SK-N-SH (cell line): Measurements from ENCODE around the gene MTREX. TPM values are rescaled to one million over a fixed set of nuclear protein-coding genes. Genes with fewer than 3 reads are reported as not detected.

ENCODE experiments used
- CTCF ChIA-PET: fragments of 300-600, 350-600 bp; formaldehyde crosslinking; extraction: SDS; loops from one replicate; lab custom pipeline; 2021; lab: Yijun Ruan, JAX
- POLR2A ChIA-PET: fragments of 350-600 bp; sonication (Branson Sonifier 250); formaldehyde crosslinking; extraction: SDS; loops from one replicate; lab custom pipeline; 2020; ENCODE audit warnings: antibody characterized with exemption, inconsistent platforms; lab: Yijun Ruan, JAX
- DNase-seq: peaks from one replicate; pipeline ENCODE4 v3.0.0; 2012
- H2AFZ ChIP-seq: fragments of 200-600 bp; sonication (generic); 2 replicates; pipeline ENCODE4 v1.8.1; 2016; ENCODE audit warnings: antibody characterized with exemption, mild to moderate bottlenecking, low read depth
- H3F3A ChIP-seq: fragments of 200-600 bp; sonication (generic); replicated peaks from 2 replicates; pipeline ENCODE3; 2016; ENCODE audit warnings: antibody characterized with exemption, mild to moderate bottlenecking; ENCODE audit not compliant: insufficient read depth
- H3K27ac ChIP-seq, 2 experiments: fragments of 200-500 bp in 1 of 2; fragments of 200-600 bp in 1 of 2; sonication (Bioruptor generic) in 1 of 2; sonication (generic), shearing (Covaris generic) in 1 of 2; 2 replicates each; pipeline versions ENCODE4 v1.5.1 to v1.6.1; 2014 to 2016; ENCODE audit warnings: low read depth in 2 of 2, inconsistent platforms in 1 of 2, low read length in 1 of 2, mild to moderate bottlenecking in 1 of 2, mixed read lengths in 1 of 2
- H3K27me3 ChIP-seq: fragments of 200-600 bp; sonication (generic), shearing (Covaris generic); 2 replicates; pipeline ENCODE4 v1.6.1; 2016; ENCODE audit warnings: mixed run types; ENCODE audit not compliant: insufficient read depth
- H3K36me3 ChIP-seq, 2 experiments: fragments of 200-500 bp in 1 of 2; fragments of 200-600 bp in 1 of 2; sonication (Bioruptor generic) in 1 of 2; sonication (generic) in 1 of 2; replicated peaks in 1 of 2; 2 replicates each; pipeline versions ENCODE3 to v1.5.1; 2014 to 2016; ENCODE audit warnings: low read length in 1 of 2, mild to moderate bottlenecking in 1 of 2; ENCODE audit not compliant: insufficient read depth in 2 of 2, control insufficient read depth in 1 of 2
- H3K4me1 ChIP-seq, 2 experiments: fragments of 200-500 bp in 1 of 2; fragments of 200-600 bp in 1 of 2; sonication (Bioruptor generic) in 1 of 2; sonication (generic), shearing (Covaris generic) in 1 of 2; 2 replicates each; pipeline versions ENCODE4 v1.5.1 to v1.6.1; 2014 to 2016; ENCODE audit warnings: low read depth in 1 of 2, low read length in 1 of 2, mixed run types in 1 of 2; ENCODE audit not compliant: insufficient read depth in 2 of 2, control insufficient read depth in 1 of 2
- H3K4me2 ChIP-seq: fragments of 200-600 bp; sonication (generic), shearing (Covaris generic); 2 replicates; pipeline ENCODE4 v1.6.1; 2017; ENCODE audit warnings: mixed run types
- H3K4me3 ChIP-seq, 2 experiments: fragments of 200-500 bp in 1 of 2; fragments of 200-600 bp in 1 of 2; sonication (Bioruptor generic) in 1 of 2; sonication (generic), shearing (Covaris generic) in 1 of 2; 2 replicates each; pipeline versions ENCODE4 v1.5.1 to v1.8.1; 2014 to 2016; ENCODE audit warnings: low read depth in 2 of 2, inconsistent platforms in 1 of 2, low read length in 1 of 2, mild to moderate bottlenecking in 1 of 2, mixed read lengths in 1 of 2, moderate library complexity in 1 of 2
- H3K79me2 ChIP-seq: fragments of 200-600 bp; sonication (generic); 2 replicates; pipeline ENCODE4 v1.8.1; 2017; ENCODE audit warnings: mild to moderate bottlenecking; ENCODE audit not compliant: insufficient read depth
- H3K9ac ChIP-seq: fragments of 200-600 bp; sonication (generic); 2 replicates; pipeline ENCODE4 v1.6.1; 2017; ENCODE audit warnings: mixed run types
- H3K9me2 ChIP-seq: fragments of 200-600 bp; sonication (generic); 2 replicates; pipeline ENCODE4 v1.6.1; 2017; ENCODE audit warnings: mixed run types
- H3K9me3 ChIP-seq: fragments of 200-600 bp; sonication (generic); 2 replicates; pipeline ENCODE4 v1.6.1; 2017; ENCODE audit warnings: mixed run types, mild to moderate bottlenecking, moderate library complexity
- H4K20me1 ChIP-seq: fragments of 200-600 bp; sonication (generic); 2 replicates; pipeline ENCODE4 v1.6.1; 2017; ENCODE audit warnings: mild to moderate bottlenecking, mixed run types; ENCODE audit not compliant: insufficient read depth
- CHD2 ChIP-seq: fragments of 150-350 bp; IDR thresholded peaks from 2 replicates; pipeline ENCODE4 v1.6.1; 2018; ENCODE audit warnings: low read length; ENCODE audit not compliant: partially characterized antibody
- FOXJ3 ChIP-seq: sonication (generic); formaldehyde crosslinking; IDR thresholded peaks from 2 replicates; pipeline ENCODE4 v1.5.1; 2020; ENCODE audit warnings: mild to moderate bottlenecking, missing genetic modification reagents
- JUND ChIP-seq: IDR thresholded peaks from 2 replicates; pipeline ENCODE4 v1.4.0; 2012
- MEF2A ChIP-seq: IDR thresholded peaks from 2 replicates; pipeline ENCODE4 v1.4.0; 2012; ENCODE audit warnings: low read depth, borderline replicate concordance
- MXI1 ChIP-seq: IDR thresholded peaks from 2 replicates; pipeline ENCODE4 v1.6.1; 2012; ENCODE audit warnings: mild to moderate bottlenecking, low read depth, low read length, improper control_type of control experiment
- POLR2AphosphoS5 ChIP-seq: IDR thresholded peaks from 2 replicates; pipeline ENCODE4 v1.6.1; 2012; ENCODE audit warnings: low read depth, low read length
- RAD21 ChIP-seq: IDR thresholded peaks from 2 replicates; pipeline ENCODE4 v1.6.1; 2012; ENCODE audit warnings: mild to moderate bottlenecking, low read length
- RXRA ChIP-seq: IDR thresholded peaks from 2 replicates; pipeline ENCODE4 v1.4.0; 2012; ENCODE audit warnings: low read depth, mild to moderate bottlenecking, borderline replicate concordance
- TCF12 ChIP-seq: IDR thresholded peaks from 2 replicates; pipeline ENCODE4 v1.4.0; 2012
- WGBS: methylation state at CpG from one replicate; pipeline ENCODE4 v1.1.6; 2017; ENCODE audit warnings: low lambda C conversion rate; 5-methylcytosine and 5-hydroxymethylcytosine counted together
- polyA plus RNA-seq, 3 experiments: library from polyadenylated mRNA; depleted of rRNA; stranded (reverse); fragments of >200 nt; gene quantifications; 2 replicates each; pipeline ENCODE4 v1.2.3, GENCODE V29; 2012
- TF ChIP-seq, protein P1 (sequence below): IDR thresholded peaks from 2 replicates; pipeline ENCODE4 v1.4.0; 2012; ENCODE audit warnings: low read depth, borderline replicate concordance
- TF ChIP-seq, protein P2 (sequence below): fragments of 200-600 bp; sonication (generic); IDR thresholded peaks from 2 replicates; pipeline ENCODE4 v1.6.1; 2017; ENCODE audit warnings: antibody characterized with exemption, mild to moderate bottlenecking, moderate library complexity
- TF ChIP-seq, protein P3 (sequence below): IDR thresholded peaks from 2 replicates; pipeline ENCODE4; 2012
- TF ChIP-seq, protein P4 (sequence below): fragments of 150-350 bp; IDR thresholded peaks from 2 replicates; pipeline ENCODE4 v1.6.1; 2017; ENCODE audit warnings: antibody characterized with exemption, low read length, low read depth, borderline replicate concordance

MTREX gene
- polyA plus RNA-seq, 1 of the 3 experiments (the other 2 are of a cell fraction) = 11.2 TPM

DNA sequence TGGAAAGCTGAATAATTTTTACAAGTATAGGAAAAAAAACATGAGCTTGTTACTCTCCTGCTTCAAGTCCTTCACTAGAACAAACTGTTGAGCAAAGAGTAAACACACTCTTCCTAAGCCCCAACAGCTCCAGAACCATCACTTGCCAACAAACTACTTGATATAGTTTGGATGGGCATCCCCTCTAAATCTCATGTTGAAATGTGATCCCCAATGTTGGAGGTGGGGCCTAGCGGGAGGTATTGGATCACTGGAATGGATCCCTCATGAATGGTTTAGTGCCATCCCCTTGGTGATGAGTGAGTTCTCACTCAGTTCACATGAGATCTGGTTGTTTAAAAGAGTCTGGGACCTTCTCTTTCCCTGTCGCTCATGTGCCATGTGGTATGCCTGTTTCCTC, 144.2 kb downstream of the MTREX start:
- Histone ChIP-seq H3K9me2 (no peaks in the 10 kb centered on the region), H3K4me1 (peaks cover 0 to 4% of the 10 kb centered on the region in 2 experiments; a peak in 2 of 4 replicates), H3K79me2 (peaks cover 23% of the 10 kb centered on the region; the same call in 1 of the 2 replicates), H3K36me3 (no peaks in the 10 kb centered on the region), H3K9ac (no peak overlapping the region), H3F3A (peaks cover 14% of the 10 kb centered on the region), H3K9me3 (no peaks in the 10 kb centered on the region), H2AFZ (no peak overlapping the region), H3K27me3 (no peaks in the 10 kb centered on the region), H3K27ac (no peak overlapping the region), H3K4me2 (no peak overlapping the region), H3K4me3 (no peak overlapping the region), H4K20me1 (no peaks in the 10 kb centered on the region)
- no peak for DNase-seq
- 100% methylated on average over 2 of the region's 2 CpGs for WGBS
- ChIA-PET CTCF (interaction anchor here (1.0 kb wide), 1 partner anchor 32 kb away, joined by 3 read pairs; no protein-coding TSS in a partner anchor), POLR2A (no interaction called here)
- TF ChIP-seq, protein P1, sequence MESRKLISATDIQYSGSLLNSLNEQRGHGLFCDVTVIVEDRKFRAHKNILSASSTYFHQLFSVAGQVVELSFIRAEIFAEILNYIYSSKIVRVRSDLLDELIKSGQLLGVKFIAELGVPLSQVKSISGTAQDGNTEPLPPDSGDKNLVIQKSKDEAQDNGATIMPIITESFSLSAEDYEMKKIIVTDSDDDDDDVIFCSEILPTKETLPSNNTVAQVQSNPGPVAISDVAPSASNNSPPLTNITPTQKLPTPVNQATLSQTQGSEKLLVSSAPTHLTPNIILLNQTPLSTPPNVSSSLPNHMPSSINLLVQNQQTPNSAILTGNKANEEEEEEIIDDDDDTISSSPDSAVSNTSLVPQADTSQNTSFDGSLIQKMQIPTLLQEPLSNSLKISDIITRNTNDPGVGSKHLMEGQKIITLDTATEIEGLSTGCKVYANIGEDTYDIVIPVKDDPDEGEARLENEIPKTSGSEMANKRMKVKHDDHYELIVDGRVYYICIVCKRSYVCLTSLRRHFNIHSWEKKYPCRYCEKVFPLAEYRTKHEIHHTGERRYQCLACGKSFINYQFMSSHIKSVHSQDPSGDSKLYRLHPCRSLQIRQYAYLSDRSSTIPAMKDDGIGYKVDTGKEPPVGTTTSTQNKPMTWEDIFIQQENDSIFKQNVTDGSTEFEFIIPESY = no peak
- TF ChIP-seq CHD2 = no peak
- TF ChIP-seq, protein P2, sequence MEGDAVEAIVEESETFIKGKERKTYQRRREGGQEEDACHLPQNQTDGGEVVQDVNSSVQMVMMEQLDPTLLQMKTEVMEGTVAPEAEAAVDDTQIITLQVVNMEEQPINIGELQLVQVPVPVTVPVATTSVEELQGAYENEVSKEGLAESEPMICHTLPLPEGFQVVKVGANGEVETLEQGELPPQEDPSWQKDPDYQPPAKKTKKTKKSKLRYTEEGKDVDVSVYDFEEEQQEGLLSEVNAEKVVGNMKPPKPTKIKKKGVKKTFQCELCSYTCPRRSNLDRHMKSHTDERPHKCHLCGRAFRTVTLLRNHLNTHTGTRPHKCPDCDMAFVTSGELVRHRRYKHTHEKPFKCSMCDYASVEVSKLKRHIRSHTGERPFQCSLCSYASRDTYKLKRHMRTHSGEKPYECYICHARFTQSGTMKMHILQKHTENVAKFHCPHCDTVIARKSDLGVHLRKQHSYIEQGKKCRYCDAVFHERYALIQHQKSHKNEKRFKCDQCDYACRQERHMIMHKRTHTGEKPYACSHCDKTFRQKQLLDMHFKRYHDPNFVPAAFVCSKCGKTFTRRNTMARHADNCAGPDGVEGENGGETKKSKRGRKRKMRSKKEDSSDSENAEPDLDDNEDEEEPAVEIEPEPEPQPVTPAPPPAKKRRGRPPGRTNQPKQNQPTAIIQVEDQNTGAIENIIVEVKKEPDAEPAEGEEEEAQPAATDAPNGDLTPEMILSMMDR = no peak
- TF ChIP-seq, protein P3, sequence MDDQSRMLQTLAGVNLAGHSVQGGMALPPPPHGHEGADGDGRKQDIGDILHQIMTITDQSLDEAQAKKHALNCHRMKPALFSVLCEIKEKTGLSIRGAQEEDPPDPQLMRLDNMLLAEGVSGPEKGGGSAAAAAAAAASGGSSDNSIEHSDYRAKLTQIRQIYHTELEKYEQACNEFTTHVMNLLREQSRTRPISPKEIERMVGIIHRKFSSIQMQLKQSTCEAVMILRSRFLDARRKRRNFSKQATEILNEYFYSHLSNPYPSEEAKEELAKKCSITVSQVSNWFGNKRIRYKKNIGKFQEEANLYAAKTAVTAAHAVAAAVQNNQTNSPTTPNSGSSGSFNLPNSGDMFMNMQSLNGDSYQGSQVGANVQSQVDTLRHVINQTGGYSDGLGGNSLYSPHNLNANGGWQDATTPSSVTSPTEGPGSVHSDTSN = no peak

DNA sequence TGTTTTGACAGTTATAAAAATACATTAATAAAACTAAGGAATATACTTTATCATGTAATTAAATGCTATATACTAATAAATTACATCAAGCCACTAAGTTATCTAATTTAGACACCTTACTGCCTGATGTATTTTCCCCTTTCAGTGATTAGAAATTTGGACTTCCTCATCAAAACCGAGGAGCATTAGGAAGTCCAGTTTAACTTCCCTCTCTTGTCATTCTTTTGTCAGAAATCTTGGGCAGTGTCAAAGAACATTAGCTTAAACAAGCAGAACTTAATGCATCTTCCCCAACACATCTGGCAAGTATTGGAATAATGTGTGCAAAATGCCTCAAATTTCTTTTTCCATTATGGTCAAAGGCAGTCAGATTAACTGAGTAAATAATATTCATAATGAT, 145.4 kb downstream of the MTREX start:
- H3K79me2 ChIP-seq = peaks cover 26% of the 10 kb centered on the region
- CTCF ChIA-PET = no interaction called here
- TF ChIP-seq FOXJ3 (no peak), MXI1 (no peak), MEF2A (no peak), POLR2AphosphoS5 (no peak), RAD21 (no peak), RXRA (no peak), TCF12 (no peak), JUND (no peak)
- TF ChIP-seq, protein P1 = no peak
- TF ChIP-seq, protein P4, sequence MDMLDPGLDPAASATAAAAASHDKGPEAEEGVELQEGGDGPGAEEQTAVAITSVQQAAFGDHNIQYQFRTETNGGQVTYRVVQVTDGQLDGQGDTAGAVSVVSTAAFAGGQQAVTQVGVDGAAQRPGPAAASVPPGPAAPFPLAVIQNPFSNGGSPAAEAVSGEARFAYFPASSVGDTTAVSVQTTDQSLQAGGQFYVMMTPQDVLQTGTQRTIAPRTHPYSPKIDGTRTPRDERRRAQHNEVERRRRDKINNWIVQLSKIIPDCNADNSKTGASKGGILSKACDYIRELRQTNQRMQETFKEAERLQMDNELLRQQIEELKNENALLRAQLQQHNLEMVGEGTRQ = no peak
- TF ChIP-seq, all 33 proteins: peak for 0
- POLR2A ChIA-PET = no interaction called here
- H2AFZ ChIP-seq = no peak overlapping the region
- peaks cover 0 to 4% of the 10 kb centered on the region in 2 experiments; a peak in 2 of 4 replicates for H3K4me1 ChIP-seq
- 71% methylated on average over 1 of the region's 1 CpG for WGBS
- no peak for DNase-seq
- H3K27ac ChIP-seq = no peak overlapping the region
- H3F3A ChIP-seq = peaks cover 17% of the 10 kb centered on the region
- H3K36me3 ChIP-seq = no peaks in the 10 kb centered on the region
- no peak overlapping the region for H3K9ac ChIP-seq
- H3K9me3 ChIP-seq = no peaks in the 10 kb centered on the region
- H3K4me3 ChIP-seq = no peak overlapping the region
- no peak overlapping the region for H3K4me2 ChIP-seq
- no peaks in the 10 kb centered on the region for H3K27me3 ChIP-seq
- H4K20me1 ChIP-seq = no peaks in the 10 kb centered on the region
- H3K9me2 ChIP-seq = no peaks in the 10 kb centered on the region
